GM06990 (cell line): ENCODE measurements around the gene ADGRL3.

Experiments
- DNase-seq: peaks from one replicate; pipeline ENCODE4 v3.0.0-alpha.2; 2011; ENCODE audit not compliant: insufficient read length; ENCODE audit errors: extremely low read depth
- H3K27me3 ChIP-seq: replicated peaks from 2 replicates; pipeline ENCODE4 v1.6.0; 2011; ENCODE audit warnings: low read length; ENCODE audit not compliant: control insufficient read depth, insufficient read depth
- H3K36me3 ChIP-seq: 2 replicates; pipeline ENCODE4 v1.5.1; 2011; ENCODE audit warnings: low read length; ENCODE audit not compliant: control insufficient read depth, insufficient read depth
- H3K4me3 ChIP-seq: replicated peaks from 2 replicates; pipeline ENCODE4 v1.5.1; 2011; ENCODE audit warnings: low read depth, mild to moderate bottlenecking, control low read depth, low read length
- TF ChIP-seq, protein P1 (sequence below): IDR thresholded peaks from 2 replicates; pipeline ENCODE4 v1.5.1; 2011; ENCODE audit warnings: low read length, control low read depth, mild to moderate bottlenecking, inconsistent platforms; ENCODE audit not compliant: insufficient read depth, poor library complexity, severe bottlenecking

The ADGRL3 gene

DNA sequence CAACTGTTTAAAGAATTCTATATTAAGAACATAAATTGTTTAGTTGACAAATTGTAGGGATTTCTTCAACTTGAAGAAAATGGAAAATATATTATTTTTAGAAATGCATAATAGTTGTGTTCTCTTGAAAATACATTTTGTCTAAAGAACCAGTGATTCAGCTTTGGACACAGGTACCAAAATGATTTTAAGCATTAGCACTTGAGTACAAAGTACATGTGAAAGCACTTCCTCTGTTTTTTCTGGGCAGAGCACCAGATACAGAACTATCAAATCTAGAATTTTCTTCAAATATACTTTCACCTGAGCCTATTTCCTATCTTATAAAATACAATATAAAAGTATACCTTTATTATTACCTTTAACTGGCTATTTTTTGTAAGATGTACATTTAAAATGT is 539.8 kb downstream of the ADGRL3 start:
- Histone ChIP-seq H3K27me3 (no peaks in the 10 kb centered on the region), H3K36me3 (no peaks in the 10 kb centered on the region), H3K4me3 (no peak overlapping the region)
- TF ChIP-seq, protein P1, sequence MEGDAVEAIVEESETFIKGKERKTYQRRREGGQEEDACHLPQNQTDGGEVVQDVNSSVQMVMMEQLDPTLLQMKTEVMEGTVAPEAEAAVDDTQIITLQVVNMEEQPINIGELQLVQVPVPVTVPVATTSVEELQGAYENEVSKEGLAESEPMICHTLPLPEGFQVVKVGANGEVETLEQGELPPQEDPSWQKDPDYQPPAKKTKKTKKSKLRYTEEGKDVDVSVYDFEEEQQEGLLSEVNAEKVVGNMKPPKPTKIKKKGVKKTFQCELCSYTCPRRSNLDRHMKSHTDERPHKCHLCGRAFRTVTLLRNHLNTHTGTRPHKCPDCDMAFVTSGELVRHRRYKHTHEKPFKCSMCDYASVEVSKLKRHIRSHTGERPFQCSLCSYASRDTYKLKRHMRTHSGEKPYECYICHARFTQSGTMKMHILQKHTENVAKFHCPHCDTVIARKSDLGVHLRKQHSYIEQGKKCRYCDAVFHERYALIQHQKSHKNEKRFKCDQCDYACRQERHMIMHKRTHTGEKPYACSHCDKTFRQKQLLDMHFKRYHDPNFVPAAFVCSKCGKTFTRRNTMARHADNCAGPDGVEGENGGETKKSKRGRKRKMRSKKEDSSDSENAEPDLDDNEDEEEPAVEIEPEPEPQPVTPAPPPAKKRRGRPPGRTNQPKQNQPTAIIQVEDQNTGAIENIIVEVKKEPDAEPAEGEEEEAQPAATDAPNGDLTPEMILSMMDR: no peak
- DNase-seq: no peak

DNA sequence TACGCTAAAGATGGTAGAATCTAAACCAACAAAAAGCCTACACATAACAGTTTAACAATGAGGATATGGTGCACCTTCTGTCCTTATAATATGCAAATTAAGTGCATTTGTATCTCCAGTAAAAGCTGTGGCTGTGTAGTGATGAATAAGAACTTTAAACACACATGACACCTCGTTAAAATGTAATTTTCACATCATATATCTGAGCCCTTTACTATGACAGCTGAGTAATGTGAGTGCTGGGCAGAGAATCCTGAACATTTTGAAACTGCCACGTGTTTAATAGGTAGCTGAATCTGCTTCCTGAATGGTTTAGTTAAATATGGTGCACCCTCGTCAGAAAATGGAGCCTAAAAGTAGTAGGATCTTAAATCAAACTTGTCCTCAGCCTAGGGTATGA is 540.8 kb downstream of the ADGRL3 start:
- DNase-seq: no peak
- TF ChIP-seq, protein P1: no peak
- H3K27me3 ChIP-seq: no peaks in the 10 kb centered on the region
- no peak overlapping the region for H3K4me3 ChIP-seq
- H3K36me3 ChIP-seq: no peaks in the 10 kb centered on the region

DNA sequence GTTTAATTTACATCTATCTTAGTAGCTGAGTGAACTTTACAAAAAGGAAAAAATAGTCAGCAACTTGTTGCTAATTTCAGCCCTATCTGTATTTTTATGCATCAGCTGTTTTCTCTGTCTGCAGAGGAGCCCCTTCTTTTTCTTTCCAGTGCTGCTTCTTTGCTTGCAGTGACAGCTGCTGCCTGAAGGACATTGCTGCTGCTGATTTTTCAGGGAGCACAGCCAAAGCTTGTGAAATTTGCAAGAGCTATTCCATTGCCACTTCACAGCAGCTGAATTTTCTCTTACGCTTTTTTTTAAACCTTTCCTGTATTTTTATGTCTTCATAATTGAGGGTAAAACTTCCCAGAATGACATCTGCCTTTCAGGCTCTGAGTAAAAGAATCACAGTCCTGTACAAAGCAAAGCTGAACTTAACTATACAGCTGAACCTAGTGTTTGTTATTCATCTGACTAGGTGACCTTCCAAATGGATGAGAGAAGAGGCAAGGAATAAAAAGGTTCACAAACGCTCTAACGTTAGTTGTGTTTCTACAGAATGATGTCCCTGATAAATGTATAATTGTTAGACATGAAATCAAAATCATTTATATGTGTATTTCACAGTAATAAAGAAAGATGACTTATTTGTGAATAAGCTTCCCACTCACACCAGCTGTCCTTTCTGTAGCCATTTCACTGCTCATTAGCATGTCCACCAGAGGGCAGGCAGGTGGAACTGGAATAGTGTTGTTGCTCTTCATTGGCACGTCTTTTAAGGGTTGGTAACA is 541.4 kb downstream of the ADGRL3 start:
- DNase-seq: no peak
- no peaks in the 10 kb centered on the region for H3K36me3 ChIP-seq
- TF ChIP-seq, protein P1: no peak
- H3K4me3 ChIP-seq: no peak overlapping the region
- no peaks in the 10 kb centered on the region for H3K27me3 ChIP-seq

DNA sequence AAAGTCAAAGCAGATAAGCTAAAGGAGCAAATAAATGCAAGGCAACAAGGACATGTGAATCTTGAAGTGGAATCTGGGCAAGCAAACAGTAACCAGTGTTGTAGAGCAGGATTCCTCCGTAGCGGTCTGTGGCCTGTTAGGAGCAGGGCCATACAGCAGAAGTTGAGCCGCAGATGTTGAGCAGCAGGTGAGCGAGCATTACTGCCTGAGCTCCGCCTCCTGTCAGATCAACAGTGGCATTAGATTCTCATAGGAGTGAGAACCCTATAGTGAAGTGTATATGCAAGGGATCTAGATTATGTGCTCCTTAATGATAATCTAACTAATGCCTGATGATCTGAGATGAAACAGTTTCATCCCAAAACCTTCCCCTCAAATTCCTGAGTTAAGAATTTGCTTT is 550.7 kb downstream of the ADGRL3 start:
- Histone ChIP-seq H3K27me3 (no peaks in the 10 kb centered on the region), H3K4me3 (no peak overlapping the region), H3K36me3 (no peaks in the 10 kb centered on the region)
- no peak for DNase-seq
- TF ChIP-seq, protein P1: no peak

DNA sequence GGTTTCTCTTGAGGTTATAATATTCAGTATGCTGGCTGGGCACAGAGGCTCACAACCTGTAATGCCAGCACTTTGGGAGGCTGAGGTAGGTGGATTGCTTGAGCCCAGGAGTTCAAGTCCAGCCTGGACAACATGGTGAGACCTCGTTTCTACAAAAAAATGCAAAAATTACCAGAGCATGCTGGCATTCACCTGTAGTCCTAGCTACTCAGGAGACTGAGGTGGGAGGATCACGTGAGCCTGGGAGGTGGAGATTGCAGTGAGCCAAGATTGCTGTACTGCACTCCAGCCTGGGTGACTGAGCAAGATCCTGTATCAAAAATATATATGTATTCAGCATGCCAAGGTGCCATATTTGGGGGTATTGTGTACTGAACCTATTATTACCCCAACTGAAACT is 552.5 kb downstream of the ADGRL3 start:
- TF ChIP-seq, protein P1: no peak
- Histone ChIP-seq H3K4me3 (no peak overlapping the region), H3K27me3 (no peaks in the 10 kb centered on the region), H3K36me3 (no peaks in the 10 kb centered on the region)
- no peak for DNase-seq
